ENCODE data around the gene PRPF4.

DNA sequence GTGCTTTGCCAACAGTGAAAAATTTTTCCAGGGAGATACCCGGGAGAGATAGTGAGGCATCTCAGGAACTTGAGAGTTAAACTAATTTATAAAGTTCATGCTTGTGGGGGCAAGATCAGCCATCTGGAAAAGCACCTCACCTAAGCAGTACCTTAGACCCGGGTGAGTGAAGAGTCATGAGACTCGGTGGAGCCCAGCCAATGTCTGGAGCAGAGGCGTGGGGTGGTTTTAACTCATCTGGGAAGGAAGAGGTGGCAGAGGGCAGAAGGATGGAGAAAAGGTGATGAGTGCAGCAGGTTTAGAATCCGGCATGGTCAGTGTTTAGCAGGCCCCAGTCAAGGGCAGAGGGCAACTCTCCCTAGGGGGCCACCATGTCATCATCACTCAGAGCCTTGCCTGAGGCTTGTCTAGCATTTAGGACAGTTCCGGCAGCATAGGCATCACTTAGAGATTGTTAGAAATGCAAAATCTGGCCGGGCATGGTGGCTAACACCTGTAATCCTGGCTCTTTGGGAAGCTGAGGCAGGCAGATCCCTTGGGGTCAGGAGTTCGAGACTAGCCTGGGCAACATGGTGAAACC is 32.0 kb downstream of the PRPF4 start:
- TF ChIP-seq, protein P1, sequence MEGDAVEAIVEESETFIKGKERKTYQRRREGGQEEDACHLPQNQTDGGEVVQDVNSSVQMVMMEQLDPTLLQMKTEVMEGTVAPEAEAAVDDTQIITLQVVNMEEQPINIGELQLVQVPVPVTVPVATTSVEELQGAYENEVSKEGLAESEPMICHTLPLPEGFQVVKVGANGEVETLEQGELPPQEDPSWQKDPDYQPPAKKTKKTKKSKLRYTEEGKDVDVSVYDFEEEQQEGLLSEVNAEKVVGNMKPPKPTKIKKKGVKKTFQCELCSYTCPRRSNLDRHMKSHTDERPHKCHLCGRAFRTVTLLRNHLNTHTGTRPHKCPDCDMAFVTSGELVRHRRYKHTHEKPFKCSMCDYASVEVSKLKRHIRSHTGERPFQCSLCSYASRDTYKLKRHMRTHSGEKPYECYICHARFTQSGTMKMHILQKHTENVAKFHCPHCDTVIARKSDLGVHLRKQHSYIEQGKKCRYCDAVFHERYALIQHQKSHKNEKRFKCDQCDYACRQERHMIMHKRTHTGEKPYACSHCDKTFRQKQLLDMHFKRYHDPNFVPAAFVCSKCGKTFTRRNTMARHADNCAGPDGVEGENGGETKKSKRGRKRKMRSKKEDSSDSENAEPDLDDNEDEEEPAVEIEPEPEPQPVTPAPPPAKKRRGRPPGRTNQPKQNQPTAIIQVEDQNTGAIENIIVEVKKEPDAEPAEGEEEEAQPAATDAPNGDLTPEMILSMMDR (IDR thresholded peaks at IDR 0.05; ENCODE audit: insufficient read depth, low read length, poor library complexity, severe bottlenecking) = no peak
- TF ChIP-seq EZH2phosphoT487 (conservative IDR thresholded peaks at IDR 0.05; ENCODE audit: low read length) = no peak
